Measurements from ENCODE around the gene VAC14.

- TF ChIP-seq CTCF (IDR thresholded peaks at IDR 0.05) = peak in 1 of 7 experiments; percentile 11
- peak in 2 of 3 donors; percentile 15 to 21 for TF ChIP-seq POLR2A (IDR thresholded peaks at IDR 0.05)
Measured at GRCh38 chr16:70746040-70746707, 54.8 kb downstream of the VAC14 start.
